Keratinocyte (primary cell): ENCODE data around the gene ZNF316.

Source experiments
- EZH2 ChIP-seq: IDR thresholded peaks from one replicate; pipeline ENCODE4 v1.6.1; 2012; ENCODE audit warnings: inconsistent platforms, mild to moderate bottlenecking, low read length, moderate library complexity
- TF ChIP-seq, protein P1 (sequence below), 3 experiments: IDR thresholded peaks in 1 of 3; conservative IDR thresholded peaks in 1 of 3; optimal IDR thresholded peaks in 1 of 3; 2 replicates in 2 of 3; 3 replicates in 1 of 3; pipeline versions ENCODE3 to v1.5.1; 2011; ENCODE audit warnings: low read length in 3 of 3, mild to moderate bottlenecking in 3 of 3, moderate library complexity in 2 of 3, control low read depth in 1 of 3, inconsistent platforms in 1 of 3; ENCODE audit not compliant: insufficient read depth in 2 of 3; ENCODE audit errors: extremely low read depth in 1 of 3

DNA sequence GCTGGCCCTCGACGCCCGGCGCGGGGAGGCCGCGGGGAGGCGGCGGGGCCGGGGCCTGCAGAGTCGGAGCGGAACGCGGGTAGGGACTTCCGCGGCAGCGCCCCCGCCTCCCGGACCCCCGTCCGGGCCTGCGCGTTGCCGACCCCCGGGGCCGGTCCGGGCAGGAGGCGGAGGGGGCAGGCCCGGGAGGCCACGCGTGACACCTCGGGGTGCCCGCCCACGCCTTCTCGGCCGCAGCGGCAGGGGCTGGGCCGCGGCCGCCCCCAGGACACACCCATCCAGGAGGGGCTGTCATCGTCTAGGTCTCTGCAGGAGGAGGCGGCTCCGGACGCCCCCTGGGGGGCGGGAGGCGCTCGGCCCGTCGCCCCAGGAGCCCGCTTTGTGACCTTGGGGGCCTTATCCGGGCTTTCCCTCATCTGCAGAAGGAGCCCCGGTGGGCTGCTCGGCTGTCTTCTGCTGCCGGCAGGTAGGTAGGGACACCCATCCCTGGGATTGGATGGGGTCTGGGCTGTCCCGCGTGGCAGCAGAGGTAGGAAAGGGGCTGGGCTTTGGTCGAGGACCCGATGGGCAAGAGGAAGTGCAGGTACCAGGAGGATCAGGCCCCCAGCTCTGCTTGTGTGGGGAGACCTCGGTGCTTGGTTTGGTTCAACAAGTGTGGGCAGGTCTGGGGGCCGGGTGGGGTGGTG is 569 bp downstream of the ZNF316 start:
- TF ChIP-seq, protein P1, sequence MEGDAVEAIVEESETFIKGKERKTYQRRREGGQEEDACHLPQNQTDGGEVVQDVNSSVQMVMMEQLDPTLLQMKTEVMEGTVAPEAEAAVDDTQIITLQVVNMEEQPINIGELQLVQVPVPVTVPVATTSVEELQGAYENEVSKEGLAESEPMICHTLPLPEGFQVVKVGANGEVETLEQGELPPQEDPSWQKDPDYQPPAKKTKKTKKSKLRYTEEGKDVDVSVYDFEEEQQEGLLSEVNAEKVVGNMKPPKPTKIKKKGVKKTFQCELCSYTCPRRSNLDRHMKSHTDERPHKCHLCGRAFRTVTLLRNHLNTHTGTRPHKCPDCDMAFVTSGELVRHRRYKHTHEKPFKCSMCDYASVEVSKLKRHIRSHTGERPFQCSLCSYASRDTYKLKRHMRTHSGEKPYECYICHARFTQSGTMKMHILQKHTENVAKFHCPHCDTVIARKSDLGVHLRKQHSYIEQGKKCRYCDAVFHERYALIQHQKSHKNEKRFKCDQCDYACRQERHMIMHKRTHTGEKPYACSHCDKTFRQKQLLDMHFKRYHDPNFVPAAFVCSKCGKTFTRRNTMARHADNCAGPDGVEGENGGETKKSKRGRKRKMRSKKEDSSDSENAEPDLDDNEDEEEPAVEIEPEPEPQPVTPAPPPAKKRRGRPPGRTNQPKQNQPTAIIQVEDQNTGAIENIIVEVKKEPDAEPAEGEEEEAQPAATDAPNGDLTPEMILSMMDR (optimal IDR thresholded peaks at IDR 0.05 in 1 of 3, IDR thresholded peaks at IDR 0.05 in 1 of 3, conservative IDR thresholded peaks at IDR 0.05 in 1 of 3; ENCODE audit: extremely low read depth in 1 of 3, insufficient read depth in 2 of 3, low read length in 3 of 3), result peak in 1 of 3 experiments; percentile 7
- TF ChIP-seq EZH2, result no peak
